HL-60 (cell line): ENCODE data around the gene ZNF627.

Source experiments
- CTCF ChIP-seq: IDR thresholded peaks from one replicate; pipeline ENCODE4 v1.5.1; 2011; ENCODE audit warnings: low read length, control low read depth, inconsistent platforms; ENCODE audit not compliant: insufficient read depth
- GABPA ChIP-seq: IDR thresholded peaks from 2 replicates; pipeline ENCODE4 v1.6.1; 2012; ENCODE audit warnings: low read depth
- POLR2AphosphoS5 ChIP-seq: IDR thresholded peaks from 2 replicates; pipeline ENCODE4 v1.6.1; 2012; ENCODE audit warnings: low read depth

- TF ChIP-seq CTCF, result no peak
- no peak for TF ChIP-seq POLR2AphosphoS5
- TF ChIP-seq GABPA, result no peak
These were observed 62.3 kb downstream of the ZNF627 start for GRCh38 chr19:11659612-11660011.
